Small intestine (tissue), 7 donors: Measurements from ENCODE around the gene PLD2. TPM values are rescaled to one million over a fixed set of nuclear protein-coding genes. Genes with fewer than 3 reads are reported as not detected.

Experiments
- DNase-seq, 2 donors: peaks; one replicate each; pipeline versions ENCODE4 v3.0.0 to v3.0.0-alpha.2; 2013
- FAIRE-seq: peaks from 2 replicates; lab custom pipeline; 2012; peaks lifted over from hg19 to GRCh38; lab: Jason Lieb, UNC
- H3K27ac ChIP-seq, 3 donors: one replicate each; pipeline ENCODE4 v1.5.1; 2013; ENCODE audit warnings: low read length in 2 of 3, mild to moderate bottlenecking in 2 of 3, control low read depth in 1 of 3, inconsistent platforms in 1 of 3, low read depth in 1 of 3, moderate library complexity in 1 of 3
- H3K27me3 ChIP-seq, 3 donors: one replicate each; pipeline ENCODE4 v1.6.1; 2013; ENCODE audit warnings: low read length in 3 of 3, inconsistent platforms in 1 of 3; ENCODE audit not compliant: control insufficient read depth in 3 of 3, insufficient read depth in 3 of 3
- H3K36me3 ChIP-seq, 3 donors: one replicate each; pipeline ENCODE4 v1.6.1; 2013; ENCODE audit warnings: low read length in 3 of 3, inconsistent platforms in 1 of 3, low read depth in 1 of 3, mild to moderate bottlenecking in 1 of 3, moderate library complexity in 1 of 3; ENCODE audit not compliant: control insufficient read depth in 3 of 3, insufficient read depth in 2 of 3
- H3K4me1 ChIP-seq, 3 donors: one replicate each; pipeline ENCODE4 v1.6.1; 2013; ENCODE audit warnings: low read length in 2 of 3, inconsistent platforms in 1 of 3, low read depth in 1 of 3, mild to moderate bottlenecking in 1 of 3, moderate library complexity in 1 of 3; ENCODE audit not compliant: control insufficient read depth in 3 of 3, insufficient read depth in 2 of 3
- H3K4me3 ChIP-seq, 3 donors: one replicate each; pipeline ENCODE4 v1.5.1; 2013; ENCODE audit warnings: low read length in 3 of 3, control low read depth in 1 of 3, inconsistent platforms in 1 of 3, low read depth in 1 of 3, mild to moderate bottlenecking in 1 of 3, moderate library complexity in 1 of 3
- H3K9me3 ChIP-seq, 2 donors: one replicate each; pipeline ENCODE4 v1.6.1; 2013; ENCODE audit warnings: low read depth in 1 of 2, low read length in 1 of 2; ENCODE audit not compliant: control insufficient read depth in 2 of 2, insufficient read depth in 1 of 2
- WGBS, 3 donors: extraction: QIAGEN DNeasy Blood & Tissue Kit; methylation state at CpG; one replicate each; pipeline ENCODE4 v1.1.7; 2013; 5-methylcytosine and 5-hydroxymethylcytosine counted together
- polyA plus RNA-seq, 4 donors: library from polyadenylated mRNA; stranded (reverse) in 3 of 4; unstranded in 1 of 4; fragments of 200-250 nt in 3 of 4; fragments of 120-200 nt in 1 of 4; gene quantifications; one replicate each; pipeline versions ENCODE4 v1.2.1 to v1.2.3, GENCODE V29; 2013
- donor health status: healthy with polysubstance abuse.
- donor health status: control.
- donor health status: control.
- donor health status: Bipolar disorder and iron deficiency.
- donor health status: healthy.

PLD2 gene
- polyA plus RNA-seq, 4 donors, result 9.2 to 18.8 (median 10.7) TPM

- no peak for FAIRE-seq
- no peak overlapping the region for H3K4me3 ChIP-seq
- peak in 1 of 2 donors; percentile 40 for DNase-seq
- H3K27me3 ChIP-seq, result peaks cover 0 to 46% (median 10%) of the 10 kb centered on the region in 3 donors
- H3K4me1 ChIP-seq, result peaks cover 0 to 41% (median 10%) of the 10 kb centered on the region in 3 donors
- peaks cover 0 to 10% (median 0%) of the 10 kb centered on the region in 3 donors for H3K36me3 ChIP-seq
- peaks cover 0 to 6% of the 10 kb centered on the region in 2 donors for H3K9me3 ChIP-seq
- WGBS, 3 donors, result 24 to 64% (median 58%) methylated on average over 6 of the region's 6 CpGs
- H3K27ac ChIP-seq, result peak overlapping the region in 2 of 3 donors; percentile 12 to 98
These were observed 20.4 kb upstream of the PLD2 start for GRCh38 chr17:4786516-4786915.

- H3K27me3 ChIP-seq, result peaks cover 0 to 37% (median 6%) of the 10 kb centered on the region in 3 donors
- H3K36me3 ChIP-seq, result no peaks in the 10 kb centered on the region
- no peak for FAIRE-seq
- no peaks in the 10 kb centered on the region for H3K9me3 ChIP-seq
- DNase-seq, result no peak
- H3K4me1 ChIP-seq, result peaks cover 0 to 41% (median 10%) of the 10 kb centered on the region in 3 donors
- H3K4me3 ChIP-seq, result peak overlapping the region in 2 of 3 donors; percentile 87 to 95
- 36 to 59% (median 51%) methylated on average over 14 of the region's 14 CpGs for WGBS, 3 donors
- peak overlapping the region; percentile 98 to 100 (median 99) for H3K27ac ChIP-seq
These were observed 18.7 kb upstream of the PLD2 start for GRCh38 chr17:4788159-4788806.

GRCh38 chr17:4788807-4789700, 17.9 kb upstream of the PLD2 start, which contains the start of gene GLTPD2:
Gene GLTPD2, plus strand, starts transcription at chr17:4788964. Its CDS starts 48 bp downstream, at chr17:4789012.
- 9 to 22% (median 22%) methylated on average over 50 to 62 of the region's 62 CpGs for WGBS, 3 donors
- H3K9me3 ChIP-seq, result no peaks in the 10 kb centered on the region
- peak within 1 kb of the TSS; percentile 48 to 95 (median 87) for H3K4me3 ChIP-seq
- peak; percentile 69 to 84 for DNase-seq
- peaks cover 0 to 41% (median 10%) of the 10 kb centered on the region in 3 donors for H3K4me1 ChIP-seq
- no peaks in the 10 kb centered on the region for H3K36me3 ChIP-seq
- H3K27ac ChIP-seq, result peak within 1 kb of the TSS; percentile 98 to 100 (median 99)
- H3K27me3 ChIP-seq, result peaks cover 0 to 30% (median 5%) of the 10 kb centered on the region in 3 donors
- FAIRE-seq, result no peak

GRCh38 chr17:4789701-4789950, 17.3 kb upstream of the PLD2 start:
- H3K9me3 ChIP-seq, result no peaks in the 10 kb centered on the region
- no peaks in the 10 kb centered on the region for H3K36me3 ChIP-seq
- peaks cover 0 to 24% (median 5%) of the 10 kb centered on the region in 3 donors for H3K27me3 ChIP-seq
- peaks cover 0 to 41% (median 10%) of the 10 kb centered on the region in 3 donors for H3K4me1 ChIP-seq
- H3K27ac ChIP-seq, result peak overlapping the region; percentile 98 to 100 (median 99)
- no peak for FAIRE-seq
- H3K4me3 ChIP-seq, result peak overlapping the region; percentile 48 to 95 (median 87)
- WGBS, 3 donors, result 0% methylated on average over 19 to 25 of the region's 25 CpGs
- no peak for DNase-seq

GRCh38 chr17:4789951-4790704, 16.8 kb upstream of the PLD2 start:
- no peak for FAIRE-seq

GRCh38 chr17:4790705-4791088, 16.3 kb upstream of the PLD2 start:
- H3K4me1 ChIP-seq, result peaks cover 0 to 35% (median 10%) of the 10 kb centered on the region in 3 donors
- 17 to 28% (median 26%) methylated on average over 7 of the region's 7 CpGs for WGBS, 3 donors

More at GRCh38 chr17:4789951-4790704, 16.8 kb upstream of the PLD2 start:
- peak overlapping the region; percentile 48 to 95 (median 87) for H3K4me3 ChIP-seq
- no peaks in the 10 kb centered on the region for H3K36me3 ChIP-seq
- H3K4me1 ChIP-seq, result peaks cover 0 to 41% (median 10%) of the 10 kb centered on the region in 3 donors
- peaks cover 0 to 19% (median 5%) of the 10 kb centered on the region in 3 donors for H3K27me3 ChIP-seq
- 0% methylated on average over 64 to 91 of the region's 91 CpGs for WGBS, 3 donors
- DNase-seq, result peak; percentile 90 to 94
- no peaks in the 10 kb centered on the region for H3K9me3 ChIP-seq
- H3K27ac ChIP-seq, result peak overlapping the region; percentile 98 to 100 (median 99)

GRCh38 chr17:4795168-4795567, 11.8 kb upstream of the PLD2 start:
- Histone ChIP-seq H3K36me3 (peaks cover 2 to 21% (median 8%) of the 10 kb centered on the region in 3 donors), H3K27me3 (no peaks in the 10 kb centered on the region), H3K4me1 (peaks cover 0 to 18% (median 4%) of the 10 kb centered on the region in 3 donors), H3K27ac (no peak overlapping the region), H3K4me3 (peak overlapping the region in 1 of 3 donors; percentile 40), H3K9me3 (no peaks in the 10 kb centered on the region)
- FAIRE-seq, result no peak
- DNase-seq, result no peak
- WGBS, 3 donors, result 88 to 98% (median 93%) methylated on average over 1 of the region's 1 CpG

More at GRCh38 chr17:4790705-4791088, 16.3 kb upstream of the PLD2 start:
- Histone ChIP-seq H3K36me3 (no peaks in the 10 kb centered on the region), H3K9me3 (no peaks in the 10 kb centered on the region), H3K27ac (peak overlapping the region; percentile 98 to 100 (median 99)), H3K27me3 (peaks cover 0 to 13% (median 4%) of the 10 kb centered on the region in 3 donors), H3K4me3 (peak overlapping the region in 2 of 3 donors; percentile 87 to 95)
- no peak for DNase-seq
- no peak for FAIRE-seq
